ENCODE data around the gene AGBL4. TPM values are rescaled to one million over a fixed set of nuclear protein-coding genes. Genes with fewer than 3 reads are reported as not detected.

AGBL4 gene
- total and polyA plus RNA-seq, 9 of the 15 experiments (the other 6 are each of a cell fraction or from before 2014, with no cell fraction given), result 0.11 TPM; not detected in 7

DNA sequence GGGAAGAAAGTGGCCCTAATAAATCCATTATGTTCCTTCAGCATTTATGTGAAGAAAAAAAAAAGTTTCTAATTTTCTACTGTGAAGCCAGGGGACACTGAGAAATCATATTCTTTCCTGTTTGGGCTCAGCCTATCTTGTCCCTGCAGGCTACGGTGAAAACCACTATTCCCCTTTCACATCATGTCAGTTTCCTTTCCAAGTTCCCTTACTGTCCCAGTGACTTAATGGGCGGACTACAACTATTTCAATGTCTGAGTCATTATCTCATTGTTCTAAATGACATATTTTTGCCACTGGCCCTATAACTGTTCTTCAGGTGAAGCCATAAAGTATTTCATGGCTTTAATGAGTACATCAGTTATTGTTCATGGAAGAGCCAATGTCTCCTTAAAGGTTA is 1175.7 kb downstream of the AGBL4 start (continued):
- TF ChIP-seq, protein P1, sequence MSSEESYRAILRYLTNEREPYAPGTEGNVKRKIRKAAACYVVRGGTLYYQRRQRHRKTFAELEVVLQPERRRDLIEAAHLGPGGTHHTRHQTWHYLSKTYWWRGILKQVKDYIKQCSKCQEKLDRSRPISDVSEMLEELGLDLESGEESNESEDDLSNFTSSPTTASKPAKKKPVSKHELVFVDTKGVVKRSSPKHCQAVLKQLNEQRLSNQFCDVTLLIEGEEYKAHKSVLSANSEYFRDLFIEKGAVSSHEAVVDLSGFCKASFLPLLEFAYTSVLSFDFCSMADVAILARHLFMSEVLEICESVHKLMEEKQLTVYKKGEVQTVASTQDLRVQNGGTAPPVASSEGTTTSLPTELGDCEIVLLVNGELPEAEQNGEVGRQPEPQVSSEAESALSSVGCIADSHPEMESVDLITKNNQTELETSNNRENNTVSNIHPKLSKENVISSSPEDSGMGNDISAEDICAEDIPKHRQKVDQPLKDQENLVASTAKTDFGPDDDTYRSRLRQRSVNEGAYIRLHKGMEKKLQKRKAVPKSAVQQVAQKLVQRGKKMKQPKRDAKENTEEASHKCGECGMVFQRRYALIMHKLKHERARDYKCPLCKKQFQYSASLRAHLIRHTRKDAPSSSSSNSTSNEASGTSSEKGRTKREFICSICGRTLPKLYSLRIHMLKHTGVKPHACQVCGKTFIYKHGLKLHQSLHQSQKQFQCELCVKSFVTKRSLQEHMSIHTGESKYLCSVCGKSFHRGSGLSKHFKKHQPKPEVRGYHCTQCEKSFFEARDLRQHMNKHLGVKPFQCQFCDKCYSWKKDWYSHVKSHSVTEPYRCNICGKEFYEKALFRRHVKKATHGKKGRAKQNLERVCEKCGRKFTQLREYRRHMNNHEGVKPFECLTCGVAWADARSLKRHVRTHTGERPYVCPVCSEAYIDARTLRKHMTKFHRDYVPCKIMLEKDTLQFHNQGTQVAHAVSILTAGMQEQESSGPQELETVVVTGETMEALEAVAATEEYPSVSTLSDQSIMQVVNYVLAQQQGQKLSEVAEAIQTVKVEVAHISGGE (CRISPR knock-in tag; IDR thresholded peaks at IDR 0.05), result no peak
- no peak for TF ChIP-seq ZNF561 (CRISPR knock-in tag; conservative IDR thresholded peaks at IDR 0.05)
- TF ChIP-seq RFX1 (IDR thresholded peaks at IDR 0.05), result no peak
- no peak for TF ChIP-seq CHCHD3 (CRISPR knock-in tag; IDR thresholded peaks at IDR 0.05)
- no peak for TF ChIP-seq RCOR1 (IDR thresholded peaks at IDR 0.05; ENCODE audit: borderline replicate concordance in 1 of 2, low read depth in 2 of 2, low read length in 2 of 2)
- no peak for TF ChIP-seq CHD4 (IDR thresholded peaks at IDR 0.05; ENCODE audit: insufficient read depth, insufficient replicate concordance, low read depth, low read length, poor library complexity, severe bottlenecking)
- no peak for TF ChIP-seq ZNF76 (CRISPR knock-in tag; IDR thresholded peaks at IDR 0.05; ENCODE audit: borderline replicate concordance)

DNA sequence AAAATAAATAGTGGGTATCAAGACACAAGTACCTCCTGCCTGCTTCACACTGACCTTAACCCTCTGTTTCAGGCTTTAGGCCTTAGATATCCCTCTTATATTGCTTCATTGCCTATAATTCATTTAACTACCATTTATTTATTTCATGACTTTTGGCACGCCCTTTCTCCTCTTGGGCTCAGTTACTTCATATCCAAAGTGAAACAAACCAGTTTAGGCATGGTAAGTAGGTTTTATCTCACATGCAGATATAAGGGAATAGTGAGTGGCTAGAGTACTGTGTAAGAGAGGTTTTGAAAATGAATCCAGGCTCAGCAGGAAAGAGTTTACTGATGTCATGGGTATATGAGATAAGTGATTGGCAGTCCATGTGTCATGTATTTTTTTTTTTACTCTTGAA is 1177.3 kb downstream of the AGBL4 start:
- WGBS (ENCODE audit: insufficient coverage, low coverage, missing lambda C conversion rate), result 0% methylated on average over 1 of the region's 1 CpG
- no peaks in the 10 kb centered on the region for H4K20me1 ChIP-seq (replicated peaks; ENCODE audit: control insufficient read depth, insufficient read depth, low read length)
- no peaks in the 10 kb centered on the region for H3K27me3 ChIP-seq (ENCODE audit: control insufficient read depth in 2 of 2, insufficient read depth in 2 of 2, low read length in 2 of 2)
- in situ Hi-C loops (cut with MboI) (no loop called here), intact Hi-C loops (cut with micrococcal nuclease) (no loop called here)
- H3K9ac ChIP-seq (ENCODE audit: insufficient read depth in 1 of 2, low read depth in 2 of 2, low read length in 2 of 2), result no peak overlapping the region
- DNase-seq (ENCODE audit: extremely low read depth in 1 of 4, low spot score in 3 of 4) (no peak), FAIRE-seq (no peak), ATAC-seq (no peak)
- no peaks in the 10 kb centered on the region for H3K9me3 ChIP-seq (replicated peaks; ENCODE audit: control insufficient read depth, insufficient read depth, low read depth, low read length)
- H3K4me1 ChIP-seq (replicated peaks in 1 of 2; ENCODE audit: control insufficient read depth in 2 of 2, insufficient read depth in 2 of 2, low read length in 2 of 2), result no peaks in the 10 kb centered on the region
- ChIA-PET POLR2A (no interaction called here), CTCF (ENCODE audit: low intra/inter-chr PET ratio) (no interaction called here)
- H3K79me2 ChIP-seq (ENCODE audit: control insufficient read depth, insufficient read depth, low read length), result no peaks in the 10 kb centered on the region
- no peak overlapping the region for H2AFZ ChIP-seq (ENCODE audit: low read depth, low read length)
- no peak overlapping the region for H3K27ac ChIP-seq (ENCODE audit: extremely low read depth, low read depth, low read length)
- no peaks in the 10 kb centered on the region for H3K9me1 ChIP-seq (ENCODE audit: control insufficient read depth, insufficient read depth, low read length)
- no peak overlapping the region for H3K4me2 ChIP-seq (ENCODE audit: insufficient read depth, low read length)
- H3K36me3 ChIP-seq (ENCODE audit: control insufficient read depth, insufficient read depth, low read length), result no peaks in the 10 kb centered on the region
- no TSS peak for BruUV-seq (replicated peaks)
- H3K4me3 ChIP-seq, result no peak overlapping the region
- TF ChIP-seq ZNF174 (CRISPR knock-in tag; IDR thresholded peaks at IDR 0.05) (no peak), ETV1 (tag; conservative IDR thresholded peaks at IDR 0.05; ENCODE audit: low read depth) (no peak), SRSF9 (IDR thresholded peaks at IDR 0.05; ENCODE audit: borderline replicate concordance, low read depth, low read length) (no peak), CEBPG (CRISPR knock-in tag; IDR thresholded peaks at IDR 0.05) (no peak), CEBPG (tag; conservative IDR thresholded peaks at IDR 0.05 in 1 of 2, IDR thresholded peaks at IDR 0.05 in 1 of 2) (no peak), TAF7 (tag; IDR thresholded peaks at IDR 0.05) (no peak)
- TF ChIP-seq, protein P2, sequence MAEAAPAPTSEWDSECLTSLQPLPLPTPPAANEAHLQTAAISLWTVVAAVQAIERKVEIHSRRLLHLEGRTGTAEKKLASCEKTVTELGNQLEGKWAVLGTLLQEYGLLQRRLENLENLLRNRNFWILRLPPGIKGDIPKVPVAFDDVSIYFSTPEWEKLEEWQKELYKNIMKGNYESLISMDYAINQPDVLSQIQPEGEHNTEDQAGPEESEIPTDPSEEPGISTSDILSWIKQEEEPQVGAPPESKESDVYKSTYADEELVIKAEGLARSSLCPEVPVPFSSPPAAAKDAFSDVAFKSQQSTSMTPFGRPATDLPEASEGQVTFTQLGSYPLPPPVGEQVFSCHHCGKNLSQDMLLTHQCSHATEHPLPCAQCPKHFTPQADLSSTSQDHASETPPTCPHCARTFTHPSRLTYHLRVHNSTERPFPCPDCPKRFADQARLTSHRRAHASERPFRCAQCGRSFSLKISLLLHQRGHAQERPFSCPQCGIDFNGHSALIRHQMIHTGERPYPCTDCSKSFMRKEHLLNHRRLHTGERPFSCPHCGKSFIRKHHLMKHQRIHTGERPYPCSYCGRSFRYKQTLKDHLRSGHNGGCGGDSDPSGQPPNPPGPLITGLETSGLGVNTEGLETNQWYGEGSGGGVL (CRISPR knock-in tag; IDR thresholded peaks at IDR 0.05), result no peak
- TF ChIP-seq, protein P3, sequence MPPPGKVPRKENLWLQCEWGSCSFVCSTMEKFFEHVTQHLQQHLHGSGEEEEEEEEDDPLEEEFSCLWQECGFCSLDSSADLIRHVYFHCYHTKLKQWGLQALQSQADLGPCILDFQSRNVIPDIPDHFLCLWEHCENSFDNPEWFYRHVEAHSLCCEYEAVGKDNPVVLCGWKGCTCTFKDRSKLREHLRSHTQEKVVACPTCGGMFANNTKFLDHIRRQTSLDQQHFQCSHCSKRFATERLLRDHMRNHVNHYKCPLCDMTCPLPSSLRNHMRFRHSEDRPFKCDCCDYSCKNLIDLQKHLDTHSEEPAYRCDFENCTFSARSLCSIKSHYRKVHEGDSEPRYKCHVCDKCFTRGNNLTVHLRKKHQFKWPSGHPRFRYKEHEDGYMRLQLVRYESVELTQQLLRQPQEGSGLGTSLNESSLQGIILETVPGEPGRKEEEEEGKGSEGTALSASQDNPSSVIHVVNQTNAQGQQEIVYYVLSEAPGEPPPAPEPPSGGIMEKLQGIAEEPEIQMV (tag; conservative IDR thresholded peaks at IDR 0.05; ENCODE audit: low read depth), result no peak
